WTC11 (cell line): ENCODE measurements around the gene SMYD3.

Experiments
- ATF3 ChIP-seq: sonication (generic); formaldehyde crosslinking; conservative IDR thresholded peaks from 2 replicates; pipeline ENCODE4 v1.8.1; 2022; ENCODE audit warnings: mild to moderate bottlenecking, missing genetic modification reagents
- CREB1 ChIP-seq: sonication (generic); formaldehyde crosslinking; IDR thresholded peaks from 2 replicates; pipeline ENCODE4 v1.8.0; 2023; ENCODE audit warnings: mild to moderate bottlenecking, missing genetic modification reagents
- CTCF ChIP-seq: fragments of 200-600 bp; IDR thresholded peaks from 2 replicates; pipeline ENCODE4 v1.8.0; 2022; ENCODE audit warnings: antibody characterized with exemption
- ELF4 ChIP-seq: sonication (generic); formaldehyde crosslinking; IDR thresholded peaks from 2 replicates; pipeline ENCODE4 v1.8.1; 2022; ENCODE audit warnings: low read depth, mild to moderate bottlenecking, moderate library complexity, missing genetic modification reagents
- HMGXB4 ChIP-seq: sonication (generic); formaldehyde crosslinking; IDR thresholded peaks from 2 replicates; pipeline ENCODE4 v1.8.1; 2023; ENCODE audit warnings: mild to moderate bottlenecking, moderate library complexity, missing genetic modification reagents
- MAX ChIP-seq: sonication (generic); formaldehyde crosslinking; IDR thresholded peaks from 2 replicates; pipeline ENCODE4 v1.8.0; 2022; ENCODE audit warnings: mild to moderate bottlenecking, missing genetic modification reagents
- MLX ChIP-seq: sonication (generic); formaldehyde crosslinking; IDR thresholded peaks from 2 replicates; pipeline ENCODE4 v1.8.1; 2023; ENCODE audit warnings: mild to moderate bottlenecking, missing genetic modification reagents, moderate library complexity
- PRDM15 ChIP-seq: sonication (generic); formaldehyde crosslinking; IDR thresholded peaks from 2 replicates; pipeline ENCODE4 v1.8.0; 2022; ENCODE audit warnings: missing genetic modification reagents
- USF1 ChIP-seq: sonication (generic); formaldehyde crosslinking; IDR thresholded peaks from 2 replicates; pipeline ENCODE4 v1.8.0; 2022; ENCODE audit warnings: mild to moderate bottlenecking, missing genetic modification reagents

GRCh38 chr1:245962453-245962852 lies 544.6 kb downstream of the SMYD3 start:
- no peak for TF ChIP-seq USF1
- TF ChIP-seq MLX (CRISPR knock-in tag): no peak
- no peak for TF ChIP-seq CREB1
- TF ChIP-seq ATF3: no peak
- TF ChIP-seq PRDM15 (CRISPR knock-in tag): no peak
- no peak for TF ChIP-seq ELF4 (CRISPR knock-in tag)
- TF ChIP-seq CTCF: no peak
- no peak for TF ChIP-seq MAX
- no peak for TF ChIP-seq HMGXB4
